Islet of Langerhans (tissue), 1 donor: ENCODE data around the gene CSAD.

ENCODE experiments used
- FAIRE-seq: peaks from one replicate; lab custom pipeline; 2011; peaks lifted over from hg19 to GRCh38; lab: Jason Lieb, UNC

The CSAD gene

GRCh38 chr12:53180220-53180930, at the start of gene CSAD, which contains the start of gene ZNF740:
CSAD (minus strand) TSS chr12:53180925; CDS start chr12:53173470, 7,455 bp downstream.
ZNF740 (plus strand) TSS chr12:53180722; CDS start chr12:53181984, 1,262 bp downstream.
- FAIRE-seq, result no peak

GRCh38 chr12:53230108-53230845, 49.6 kb upstream of the CSAD start:
- FAIRE-seq, result no peak

GRCh38 chr12:53229454-53229853, 48.7 kb upstream of the CSAD start:
- FAIRE-seq, result no peak

GRCh38 chr12:53227836-53228235, 47.1 kb upstream of the CSAD start:
- no peak for FAIRE-seq

- no peak for FAIRE-seq
These were observed 46.6 kb upstream of the CSAD start for GRCh38 chr12:53227341-53227740.

GRCh38 chr12:53226815-53227214, 46.1 kb upstream of the CSAD start:
- no peak for FAIRE-seq

- FAIRE-seq, result no peak
These were observed 45.1 kb upstream of the CSAD start for GRCh38 chr12:53225635-53226424.

- no peak for FAIRE-seq
These were observed 44.3 kb upstream of the CSAD start for GRCh38 chr12:53224897-53225634.

GRCh38 chr12:53224061-53224896, 43.6 kb upstream of the CSAD start:
- no peak for FAIRE-seq

GRCh38 chr12:53223389-53224060, 42.8 kb upstream of the CSAD start:
- FAIRE-seq, result no peak

- no peak for FAIRE-seq
These were observed 42.1 kb upstream of the CSAD start for GRCh38 chr12:53222806-53223261.

- no peak for FAIRE-seq
These were observed 41.5 kb upstream of the CSAD start for GRCh38 chr12:53222170-53222721.

GRCh38 chr12:53221203-53222080, 40.7 kb upstream of the CSAD start:
- no peak for FAIRE-seq

- FAIRE-seq, result no peak
These were observed 40.0 kb upstream of the CSAD start for GRCh38 chr12:53220694-53221202.

GRCh38 chr12:53219956-53220693, 39.4 kb upstream of the CSAD start:
- no peak for FAIRE-seq

- FAIRE-seq, result no peak
These were observed 38.7 kb upstream of the CSAD start for GRCh38 chr12:53219292-53219955.

- no peak for FAIRE-seq
These were observed 38.0 kb upstream of the CSAD start for GRCh38 chr12:53218551-53219291.
